Smooth muscle cell (in vitro differentiated cells): ENCODE measurements around the gene LRRC4C. TPM values are rescaled to one million over a fixed set of nuclear protein-coding genes. Genes with fewer than 3 reads are reported as not detected.
"Not testable (repeated sequence)": the region's sequence is repeated elsewhere in the genome, so short reads cannot be mapped to it uniquely, and the experiment has no call there.

Experiments used
- DNase-seq: peaks from one replicate; lab custom pipeline; 2025; ENCODE audit not compliant: unreplicated experiment; lab: John Stamatoyannopoulos, UW
- H2AFZ ChIP-seq: fragments of 200-600 bp; sonication (generic); 2 replicates; pipeline ENCODE4 v1.6.0; 2016; ENCODE audit warnings: antibody characterized with exemption, low read depth, mild to moderate bottlenecking
- H3F3A ChIP-seq: fragments of 200-600 bp; sonication (generic); 2 replicates; pipeline ENCODE4 v1.6.0; 2017; ENCODE audit warnings: antibody characterized with exemption, low read depth
- H3K27ac ChIP-seq: fragments of 200-600 bp; sonication (generic); 2 replicates; pipeline ENCODE4 v1.5.1; 2016; ENCODE audit warnings: low read depth, mild to moderate bottlenecking
- H3K27me3 ChIP-seq: fragments of 200-600 bp; sonication (generic); 2 replicates; pipeline ENCODE4 v1.6.1; 2016; ENCODE audit warnings: low read depth, mild to moderate bottlenecking
- H3K36me3 ChIP-seq: fragments of 200-600 bp; sonication (generic); 2 replicates; pipeline ENCODE4 v1.5.1; 2016; ENCODE audit warnings: low read depth
- H3K4me1 ChIP-seq: fragments of 200-600 bp; sonication (generic); 2 replicates; pipeline ENCODE4 v1.5.1; 2016; ENCODE audit warnings: low read depth
- H3K4me2 ChIP-seq: fragments of 200-600 bp; sonication (generic); 2 replicates; pipeline ENCODE4 v1.6.0; 2016; ENCODE audit warnings: mild to moderate bottlenecking
- H3K4me3 ChIP-seq: fragments of 200-600 bp; sonication (generic); 2 replicates; pipeline ENCODE4 v1.5.1; 2016; ENCODE audit warnings: mild to moderate bottlenecking
- H3K79me2 ChIP-seq: fragments of 200-600 bp; sonication (generic); 2 replicates; pipeline ENCODE4 v1.6.0; 2016; ENCODE audit warnings: low read depth, mild to moderate bottlenecking
- H3K9ac ChIP-seq: fragments of 200-600 bp; sonication (generic); 2 replicates; pipeline ENCODE4 v1.6.0; 2016; ENCODE audit warnings: low read depth
- H3K9me3 ChIP-seq: fragments of 200-600 bp; sonication (generic); replicated peaks from 2 replicates; pipeline ENCODE4 v1.5.1; 2016; ENCODE audit warnings: low read depth
- H4K20me1 ChIP-seq: fragments of 200-600 bp; sonication (generic); 2 replicates; pipeline ENCODE4 v1.6.0; 2016; ENCODE audit warnings: low read depth
- WGBS: methylation state at CpG from one replicate; pipeline ENCODE4 v1.1.7; 2016; ENCODE audit warnings: low lambda C conversion rate; 5-methylcytosine and 5-hydroxymethylcytosine counted together
- polyA plus RNA-seq: library from polyadenylated mRNA; unstranded; fragments of >200 nt; fragmentation: Nextera tagmentation; extraction: Ambion mirVana; gene quantifications from 2 replicates; pipeline ENCODE4 v1.2.1, GENCODE V29; 2016
- total RNA-seq: library from RNA; depleted of rRNA; stranded (reverse); fragments of >200 nt; gene quantifications from 2 replicates; pipeline ENCODE4 v1.2.3, GENCODE V29; 2014
- TF ChIP-seq, protein P1 (sequence below): fragments of 200-600 bp; sonication (generic); IDR thresholded peaks from 2 replicates; pipeline ENCODE4 v1.5.1; 2017; ENCODE audit warnings: borderline replicate concordance, mild to moderate bottlenecking, antibody characterized with exemption; ENCODE audit not compliant: insufficient read depth, poor library complexity, severe bottlenecking

The LRRC4C gene
- total and polyA plus RNA-seq, 2 experiments from 2014 or later, result 7.3 to 10.1 TPM

DNA sequence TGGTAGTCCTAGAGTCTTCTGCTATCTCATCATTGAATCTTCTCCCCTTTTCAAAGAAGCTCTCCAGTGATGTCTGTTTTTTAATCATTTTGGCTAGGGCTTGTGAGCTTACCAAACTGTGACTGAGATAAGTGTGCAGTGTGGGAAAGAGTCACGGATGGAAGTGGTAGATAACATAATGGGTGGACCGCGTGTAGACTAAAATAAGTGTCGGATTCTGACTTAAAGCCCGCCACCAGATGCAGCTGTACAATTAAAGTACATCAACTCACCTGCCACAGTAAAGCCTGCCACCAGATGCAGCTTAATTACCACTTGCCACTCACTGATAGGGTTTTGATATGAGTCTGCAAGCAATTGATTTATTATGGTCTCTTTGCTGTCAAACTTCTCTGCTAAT, 581.5 kb downstream of the LRRC4C start:
- H3K27ac ChIP-seq, result peak overlapping the region; percentile 92
- H3K36me3 ChIP-seq, result no peaks in the 10 kb centered on the region
- H4K20me1 ChIP-seq, result no peaks in the 10 kb centered on the region
- H3K27me3 ChIP-seq, result no peaks in the 10 kb centered on the region
- no peak for DNase-seq
- no peak overlapping the region for H3K4me3 ChIP-seq
- 68% methylated on average over 5 of the region's 5 CpGs for WGBS
- TF ChIP-seq, protein P1, sequence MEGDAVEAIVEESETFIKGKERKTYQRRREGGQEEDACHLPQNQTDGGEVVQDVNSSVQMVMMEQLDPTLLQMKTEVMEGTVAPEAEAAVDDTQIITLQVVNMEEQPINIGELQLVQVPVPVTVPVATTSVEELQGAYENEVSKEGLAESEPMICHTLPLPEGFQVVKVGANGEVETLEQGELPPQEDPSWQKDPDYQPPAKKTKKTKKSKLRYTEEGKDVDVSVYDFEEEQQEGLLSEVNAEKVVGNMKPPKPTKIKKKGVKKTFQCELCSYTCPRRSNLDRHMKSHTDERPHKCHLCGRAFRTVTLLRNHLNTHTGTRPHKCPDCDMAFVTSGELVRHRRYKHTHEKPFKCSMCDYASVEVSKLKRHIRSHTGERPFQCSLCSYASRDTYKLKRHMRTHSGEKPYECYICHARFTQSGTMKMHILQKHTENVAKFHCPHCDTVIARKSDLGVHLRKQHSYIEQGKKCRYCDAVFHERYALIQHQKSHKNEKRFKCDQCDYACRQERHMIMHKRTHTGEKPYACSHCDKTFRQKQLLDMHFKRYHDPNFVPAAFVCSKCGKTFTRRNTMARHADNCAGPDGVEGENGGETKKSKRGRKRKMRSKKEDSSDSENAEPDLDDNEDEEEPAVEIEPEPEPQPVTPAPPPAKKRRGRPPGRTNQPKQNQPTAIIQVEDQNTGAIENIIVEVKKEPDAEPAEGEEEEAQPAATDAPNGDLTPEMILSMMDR, result no peak
- H3K9me3 ChIP-seq, result no peaks in the 10 kb centered on the region
- no peak overlapping the region for H2AFZ ChIP-seq
- peak overlapping the region; percentile 55 for H3K9ac ChIP-seq
- H3K4me2 ChIP-seq, result no peak overlapping the region
- no peaks in the 10 kb centered on the region for H3K4me1 ChIP-seq
- H3F3A ChIP-seq, result no peaks in the 10 kb centered on the region
- no peaks in the 10 kb centered on the region for H3K79me2 ChIP-seq

DNA sequence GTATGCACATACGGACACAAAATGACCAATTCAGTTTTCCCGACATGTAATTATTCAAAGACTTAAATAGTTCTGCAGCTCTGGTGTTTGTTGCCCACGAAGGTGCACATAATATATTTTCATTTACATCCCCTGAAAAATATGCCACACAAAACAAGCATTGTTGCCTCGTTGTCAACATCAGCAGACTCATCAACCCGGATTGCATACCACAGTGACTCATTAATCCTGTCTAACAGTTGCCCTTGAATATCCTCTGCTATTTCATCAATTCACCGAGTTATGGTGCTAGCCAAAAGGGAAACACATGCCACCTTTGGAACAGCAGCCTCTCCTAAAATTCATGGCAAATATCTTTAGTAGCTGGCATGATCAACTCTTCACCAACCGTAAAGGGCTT, 582.2 kb downstream of the LRRC4C start:
- DNase-seq, result no peak
- Histone ChIP-seq H3K4me2 (peak overlapping the region; percentile 32), H3F3A (no peaks in the 10 kb centered on the region), H4K20me1 (no peaks in the 10 kb centered on the region), H3K9ac (peak overlapping the region; percentile 76), H2AFZ (no peak overlapping the region), H3K4me3 (no peak overlapping the region), H3K4me1 (no peaks in the 10 kb centered on the region), H3K36me3 (no peaks in the 10 kb centered on the region), H3K9me3 (no peaks in the 10 kb centered on the region), H3K27ac (peak overlapping the region; percentile 92), H3K79me2 (no peaks in the 10 kb centered on the region), H3K27me3 (no peaks in the 10 kb centered on the region)
- TF ChIP-seq, protein P1, result no peak
- 50% methylated on average over 7 of the region's 7 CpGs for WGBS

DNA sequence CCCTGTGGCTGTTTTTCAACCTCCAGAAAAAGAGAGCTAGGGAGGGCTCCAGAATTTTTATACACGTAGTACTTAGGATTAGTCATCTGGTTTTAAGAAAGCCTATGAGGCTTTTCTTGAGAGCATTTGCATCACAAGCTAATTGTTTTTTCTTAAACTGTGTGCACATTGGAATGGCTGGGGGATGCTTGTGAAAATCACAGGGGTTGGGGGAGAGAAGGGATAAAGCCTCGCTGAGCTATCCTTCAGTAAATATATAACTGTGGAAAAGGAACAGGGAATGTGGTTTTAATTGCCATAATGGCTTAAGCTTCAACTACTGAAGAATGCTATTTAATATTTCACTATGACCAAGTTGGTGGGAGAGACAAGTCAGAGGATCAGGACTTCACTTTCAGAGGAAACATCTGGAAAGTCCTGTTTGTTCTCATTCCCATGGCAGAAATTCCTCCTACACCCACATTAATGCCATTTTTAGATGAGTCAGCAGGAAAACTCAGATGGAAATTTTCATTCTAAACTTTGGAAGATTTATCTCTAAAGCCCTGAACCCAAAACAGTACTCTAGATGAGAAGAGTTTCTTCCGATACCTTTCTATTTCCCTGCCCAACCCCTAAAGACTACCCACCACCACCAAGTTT, 591.3 kb downstream of the LRRC4C start:
- DNase-seq, result no peak
- H4K20me1 ChIP-seq, result no peaks in the 10 kb centered on the region

DNA sequence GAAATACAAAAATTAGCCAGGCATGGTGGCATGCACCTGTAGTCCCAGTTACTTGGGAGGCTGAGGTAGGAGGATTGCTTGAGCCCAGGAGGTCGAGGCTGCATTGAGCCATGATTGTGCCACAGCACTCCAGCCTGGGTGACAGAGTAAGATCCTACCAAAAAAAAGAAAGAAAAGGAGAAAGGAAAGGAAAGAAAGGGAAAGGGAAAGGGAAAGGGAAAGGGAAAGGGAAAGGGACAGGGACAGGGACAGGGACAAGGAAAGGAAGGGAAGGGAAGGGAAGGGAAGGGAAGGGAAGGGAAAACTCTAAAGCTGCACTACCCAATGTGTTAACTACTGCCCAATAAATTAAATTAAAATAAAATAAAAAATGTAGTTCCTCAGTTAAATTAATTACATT, 601.7 kb downstream of the LRRC4C start:
- H4K20me1 ChIP-seq, H3K27me3 ChIP-seq, DNase-seq, H3K4me1 ChIP-seq, H3K9ac ChIP-seq, H3K9me3 ChIP-seq, H3K4me3 ChIP-seq, H3K27ac ChIP-seq, H3K36me3 ChIP-seq, H3F3A ChIP-seq, H2AFZ ChIP-seq, H3K79me2 ChIP-seq, H3K4me2 ChIP-seq: not testable (repeated sequence)
- 100% methylated on average over 1 of the region's 1 CpG for WGBS

More for the DNA sequence above, 591.3 kb downstream of the LRRC4C start:
- Histone ChIP-seq H3K4me3 (no peak overlapping the region), H2AFZ (peak overlapping the region; percentile 76), H3K4me1 (peaks cover 5% of the 10 kb centered on the region), H3K27ac (peak overlapping the region; percentile 97), H3F3A (peaks cover 5% of the 10 kb centered on the region), H3K9me3 (no peaks in the 10 kb centered on the region), H3K27me3 (no peaks in the 10 kb centered on the region), H3K36me3 (no peaks in the 10 kb centered on the region), H3K79me2 (no peaks in the 10 kb centered on the region), H3K4me2 (peak overlapping the region; percentile 80), H3K9ac (peak overlapping the region; percentile 69)
- TF ChIP-seq, protein P1, result no peak
- WGBS, result 9% methylated on average over 3 of the region's 3 CpGs
